HepG2 (cell line): ENCODE data around the gene NCOA1. TPM values are rescaled to one million over a fixed set of nuclear protein-coding genes. Genes with fewer than 3 reads are reported as not detected.

ENCODE experiments used
- ATAC-seq: fragments of 200-7000 bp; cut with Tn5 transposase; 3 replicates; pipeline ENCODE4 v1.9.1; 2020; ENCODE audit warnings: mild to moderate bottlenecking, moderate library complexity
- BruUV-seq: library from RNA; stranded (reverse); fragments of 400-500 nt; replicated peaks from 2 replicates; lab custom pipeline; 2021; lab: Mats Ljungman, UMichigan
- CTCF ChIA-PET: fragments of 300-600 bp; formaldehyde crosslinking; extraction: SDS; loops from one replicate; lab custom pipeline; 2021; ENCODE audit warnings: low total read pairs, inconsistent platforms, low intra/inter-chr PET ratio; lab: Yijun Ruan, JAX
- POLR2A ChIA-PET: fragments of 350-600 bp; sonication (Branson Sonifier 250); formaldehyde crosslinking; loops from one replicate; lab custom pipeline; 2020; ENCODE audit warnings: antibody characterized with exemption, inconsistent platforms; lab: Yijun Ruan, JAX
- DNase-seq: peaks from one replicate; pipeline ENCODE4 v3.0.0-alpha.2; 2015; ENCODE audit warnings: low spot score
- FAIRE-seq: peaks from 3 replicates; lab custom pipeline; 2011; peaks lifted over from hg19 to GRCh38; lab: Jason Lieb, UNC
- H2AFZ ChIP-seq: one replicate; pipeline ENCODE4 v1.6.1; 2011; ENCODE audit warnings: low read length, inconsistent platforms
- H3K27ac ChIP-seq: fragments of 300-600 bp; 3 replicates; pipeline ENCODE4 v1.8.0; 2011; ENCODE audit warnings: mixed run types, mild to moderate bottlenecking, mixed read lengths, low read length, inconsistent platforms; ENCODE audit not compliant: insufficient read depth; ENCODE audit errors: extremely low read length
- H3K27me3 ChIP-seq, 2 experiments: fragments of 200-600 bp in 1 of 2; 2 replicates in 1 of 2; 3 replicates in 1 of 2; pipeline versions ENCODE4 v1.6.0 to v1.8.0; 2011; ENCODE audit warnings: low read length in 2 of 2, mild to moderate bottlenecking in 2 of 2, moderate library complexity in 2 of 2, inconsistent platforms in 1 of 2; ENCODE audit not compliant: insufficient read depth in 2 of 2, control insufficient read depth in 1 of 2
- H3K36me3 ChIP-seq, 2 experiments: fragments of 200-600 bp in 1 of 2; replicated peaks in 1 of 2; 2 replicates in 1 of 2; 3 replicates in 1 of 2; pipeline versions ENCODE4 v1.5.1 to v1.8.0; 2011; ENCODE audit warnings: low read length in 2 of 2, inconsistent platforms in 1 of 2; ENCODE audit not compliant: insufficient read depth in 2 of 2, control insufficient read depth in 1 of 2
- H3K4me1 ChIP-seq: 2 replicates; pipeline ENCODE4 v1.5.1; 2012; ENCODE audit warnings: low read length, inconsistent platforms; ENCODE audit not compliant: insufficient read depth
- H3K4me2 ChIP-seq: 2 replicates; pipeline ENCODE4 v1.6.0; 2011; ENCODE audit warnings: low read depth, low read length, inconsistent platforms
- H3K4me3 ChIP-seq, 3 experiments: fragments of 200-600 bp in 1 of 3; sonication (generic), shearing (Covaris generic) in 1 of 3; replicated peaks in 1 of 3; 2 replicates each; pipeline ENCODE4 v1.5.1; 2011 to 2016; ENCODE audit warnings: low read length in 3 of 3, inconsistent platforms in 2 of 3, low read depth in 2 of 3, mild to moderate bottlenecking in 2 of 3, control low read depth in 1 of 3, mixed read lengths in 1 of 3; ENCODE audit not compliant: insufficient read depth in 1 of 3
- H3K79me2 ChIP-seq: one replicate; pipeline ENCODE4 v1.6.1; 2011; ENCODE audit warnings: low read length, inconsistent platforms; ENCODE audit not compliant: insufficient read depth
- H3K9ac ChIP-seq: 2 replicates; pipeline ENCODE4 v1.6.0; 2011; ENCODE audit warnings: mild to moderate bottlenecking, low read depth, low read length, inconsistent platforms; ENCODE audit not compliant: insufficient read depth
- H3K9me3 ChIP-seq: 2 replicates; pipeline ENCODE4 v1.5.1; 2012; ENCODE audit warnings: mild to moderate bottlenecking, low read length
- H4K20me1 ChIP-seq: 2 replicates; pipeline ENCODE4 v1.6.0; 2011; ENCODE audit warnings: inconsistent platforms, mild to moderate bottlenecking, low read length, moderate library complexity; ENCODE audit not compliant: insufficient read depth
- FOXC1 ChIP-seq: sonication (generic); formaldehyde crosslinking; IDR thresholded peaks from 2 replicates; pipeline ENCODE4 v1.8.0; 2022; ENCODE audit warnings: mild to moderate bottlenecking, missing genetic modification reagents, borderline replicate concordance
- MED13 ChIP-seq: sonication (generic); formaldehyde crosslinking; IDR thresholded peaks from 2 replicates; pipeline ENCODE4 v1.5.0; 2020; ENCODE audit warnings: missing genetic modification reagents
- NCOA1 ChIP-seq: sonication (generic); formaldehyde crosslinking; IDR thresholded peaks from 2 replicates; pipeline ENCODE4 v1.9.0; 2021; ENCODE audit warnings: missing genetic modification reagents
- RAD51 ChIP-seq: fragments of 450-650 bp; IDR thresholded peaks from 2 replicates; pipeline ENCODE4 v1.6.1; 2016; ENCODE audit warnings: borderline replicate concordance
- RXRA ChIP-seq: sonication (generic); formaldehyde crosslinking; IDR thresholded peaks from 2 replicates; pipeline ENCODE4 v1.5.1; 2020; ENCODE audit warnings: missing genetic modification reagents
- TAF1 ChIP-seq: sonication (generic); formaldehyde crosslinking; IDR thresholded peaks from 2 replicates; pipeline ENCODE4 v1.4.0; 2020; ENCODE audit warnings: missing genetic modification reagents
- TERF1 ChIP-seq: sonication (generic); formaldehyde crosslinking; IDR thresholded peaks from 2 replicates; pipeline ENCODE4 v1.8.0; 2022; ENCODE audit warnings: mild to moderate bottlenecking, missing genetic modification reagents, moderate library complexity
- THAP11 ChIP-seq: IDR thresholded peaks from 2 replicates; pipeline ENCODE4 v1.6.1; 2016; ENCODE audit warnings: missing biosample characterization, missing genetic modification reagents
- ZNF143 ChIP-seq: sonication (generic); formaldehyde crosslinking; IDR thresholded peaks from 2 replicates; pipeline ENCODE4 v1.4.0; 2020; ENCODE audit warnings: missing genetic modification reagents
- ZNF331 ChIP-seq: sonication (generic); formaldehyde crosslinking; IDR thresholded peaks from 2 replicates; pipeline ENCODE4 v1.4.0; 2020; ENCODE audit warnings: missing genetic modification reagents
- WGBS: methylation state at CpG from one replicate; pipeline ENCODE4 v1.1.6; 2017; ENCODE audit warnings: low lambda C conversion rate; 5-methylcytosine and 5-hydroxymethylcytosine counted together
- in situ Hi-C: cut with HindIII; loops from 2 replicates; pipeline ENCODE4 v1.10.0; 2017; ENCODE audit warnings: low pct_unique_long_range_greater_than_20kb; ENCODE audit not compliant: extremely low pct_ligation_motif_present
- intact Hi-C: fragments of 100-400 bp; cut with micrococcal nuclease; formaldehyde crosslinking; loops from one replicate; pipeline ENCODE4 v1.10.0; 2022; ENCODE audit not compliant: unreplicated experiment
- polyA plus RNA-seq, 8 experiments: library from polyadenylated mRNA; depleted of rRNA in 3 of 8; stranded (reverse) in 7 of 8; unstranded in 1 of 8; fragments of >200 nt; fragmentation: Illumina TruSeq in 4 of 8; extraction: Trizol in 4 of 8; gene quantifications; 2 replicates each; pipeline versions ENCODE4 v1.2.1 to v1.2.3, GENCODE V29; 2011 to 2016; ENCODE audit warnings: low read depth in 4 of 8, missing spikeins in 1 of 8, mixed read lengths in 1 of 8; ENCODE audit not compliant: insufficient read depth in 1 of 8
- total RNA-seq, 5 experiments: library from RNA; depleted of rRNA; stranded (reverse); fragments of >200 nt; fragmentation: Illumina TruSeq; extraction: Trizol; gene quantifications; 2 replicates each; pipeline ENCODE4 v1.2.3, GENCODE V29; 2016; ENCODE audit warnings: low read depth in 1 of 5
- TF ChIP-seq, protein P1 (sequence below): sonication (generic); formaldehyde crosslinking; IDR thresholded peaks from 2 replicates; pipeline ENCODE4 v1.5.0; 2020; ENCODE audit warnings: mild to moderate bottlenecking, missing genetic modification reagents
- TF ChIP-seq, protein P2 (sequence below): sonication (generic); formaldehyde crosslinking; IDR thresholded peaks from 2 replicates; pipeline ENCODE4 v1.4.0; 2020; ENCODE audit warnings: missing genetic modification reagents, borderline replicate concordance

NCOA1 gene
- total and polyA plus RNA-seq, 2 of the 13 experiments (the other 11 are each of a cell fraction or from before 2014, with no cell fraction given) = 10.0 to 10.4 TPM

DNA sequence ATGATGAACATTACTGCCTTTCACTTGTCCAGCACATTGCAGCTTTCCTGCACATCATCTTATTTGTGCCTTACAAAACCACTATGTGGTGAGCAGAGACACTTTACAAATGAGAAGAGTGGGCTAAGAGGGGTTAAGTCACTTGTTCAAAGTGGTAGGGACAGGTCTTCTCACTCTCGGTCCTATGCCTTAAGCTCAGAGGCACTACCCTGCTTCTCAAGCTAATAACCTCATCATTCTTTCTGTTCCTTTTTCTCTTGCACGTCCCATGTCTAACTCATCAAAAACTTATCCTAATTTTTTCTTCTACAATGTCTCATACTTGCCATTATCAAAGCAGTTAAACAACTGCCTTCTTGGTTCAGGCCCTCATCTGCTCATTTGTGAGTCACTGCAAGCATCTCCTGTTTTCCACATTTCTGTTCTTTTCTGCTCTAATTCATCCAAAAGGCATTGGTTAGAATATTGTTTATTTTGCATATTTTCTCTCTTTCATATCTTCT is 21.9 kb upstream of the NCOA1 start (continued):
- TF ChIP-seq, protein P1, sequence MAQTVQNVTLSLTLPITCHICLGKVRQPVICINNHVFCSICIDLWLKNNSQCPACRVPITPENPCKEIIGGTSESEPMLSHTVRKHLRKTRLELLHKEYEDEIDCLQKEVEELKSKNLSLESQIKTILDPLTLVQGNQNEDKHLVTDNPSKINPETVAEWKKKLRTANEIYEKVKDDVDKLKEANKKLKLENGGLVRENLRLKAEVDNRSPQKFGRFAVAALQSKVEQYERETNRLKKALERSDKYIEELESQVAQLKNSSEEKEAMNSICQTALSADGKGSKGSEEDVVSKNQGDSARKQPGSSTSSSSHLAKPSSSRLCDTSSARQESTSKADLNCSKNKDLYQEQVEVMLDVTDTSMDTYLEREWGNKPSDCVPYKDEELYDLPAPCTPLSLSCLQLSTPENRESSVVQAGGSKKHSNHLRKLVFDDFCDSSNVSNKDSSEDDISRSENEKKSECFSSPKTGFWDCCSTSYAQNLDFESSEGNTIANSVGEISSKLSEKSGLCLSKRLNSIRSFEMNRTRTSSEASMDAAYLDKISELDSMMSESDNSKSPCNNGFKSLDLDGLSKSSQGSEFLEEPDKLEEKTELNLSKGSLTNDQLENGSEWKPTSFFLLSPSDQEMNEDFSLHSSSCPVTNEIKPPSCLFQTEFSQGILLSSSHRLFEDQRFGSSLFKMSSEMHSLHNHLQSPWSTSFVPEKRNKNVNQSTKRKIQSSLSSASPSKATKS (CRISPR knock-in tag) = no peak
- TF ChIP-seq TERF1 (CRISPR knock-in tag) (no peak), TAF1 (CRISPR knock-in tag) (no peak), FOXC1 (no peak)

- Histone ChIP-seq H4K20me1 (no peaks in the 10 kb centered on the region), H3K79me2 (no peaks in the 10 kb centered on the region), H3K4me3 (no peak overlapping the region), H2AFZ (no peak overlapping the region), H3K9ac (no peak overlapping the region), H3K4me1 (no peaks in the 10 kb centered on the region), H3K9me3 (no peaks in the 10 kb centered on the region), H3K27me3 (0 out of 5 replicates have a peak, but pooled peaks cover 0 to 6% of the 10 kb centered on the region in 2 experiments), H3K36me3 (no peaks in the 10 kb centered on the region), H3K4me2 (no peak overlapping the region), H3K27ac (no peak overlapping the region)
- intact Hi-C loops = no loop called here
- ATAC-seq = no peak; the same call in 2 of the 3 replicates
- BruUV-seq = no TSS peak
- FAIRE-seq = no peak
- POLR2A ChIA-PET = no interaction called here
- CTCF ChIA-PET = no interaction called here
- no peak for TF ChIP-seq RXRA (CRISPR knock-in tag)
- TF ChIP-seq, protein P2, sequence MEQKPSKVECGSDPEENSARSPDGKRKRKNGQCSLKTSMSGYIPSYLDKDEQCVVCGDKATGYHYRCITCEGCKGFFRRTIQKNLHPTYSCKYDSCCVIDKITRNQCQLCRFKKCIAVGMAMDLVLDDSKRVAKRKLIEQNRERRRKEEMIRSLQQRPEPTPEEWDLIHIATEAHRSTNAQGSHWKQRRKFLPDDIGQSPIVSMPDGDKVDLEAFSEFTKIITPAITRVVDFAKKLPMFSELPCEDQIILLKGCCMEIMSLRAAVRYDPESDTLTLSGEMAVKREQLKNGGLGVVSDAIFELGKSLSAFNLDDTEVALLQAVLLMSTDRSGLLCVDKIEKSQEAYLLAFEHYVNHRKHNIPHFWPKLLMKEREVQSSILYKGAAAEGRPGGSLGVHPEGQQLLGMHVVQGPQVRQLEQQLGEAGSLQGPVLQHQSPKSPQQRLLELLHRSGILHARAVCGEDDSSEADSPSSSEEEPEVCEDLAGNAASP (CRISPR knock-in tag) = no peak
- TF ChIP-seq ZNF143 (CRISPR knock-in tag) = peak; percentile 80
- no peak for TF ChIP-seq NCOA1 (CRISPR knock-in tag)
- no peak for TF ChIP-seq MED13
- TF ChIP-seq RAD51 = peak; percentile 39; the same call in 1 of the 2 replicates
- TF ChIP-seq THAP11 (CRISPR knock-in tag) = peak; percentile 88
- no peak for TF ChIP-seq ZNF331 (CRISPR knock-in tag)
- DNase-seq = no peak
- 9% methylated on average over 5 of the region's 5 CpGs for WGBS
- in situ Hi-C loops = no loop called here
Measured at GRCh38 chr2:24471662-24472061, 19.4 kb upstream of the NCOA1 start.
